Measurements from ENCODE around the gene PLEKHA3. TPM values are rescaled to one million over a fixed set of nuclear protein-coding genes. Genes with fewer than 3 reads are reported as not detected.

Gene PLEKHA3
- total RNA-seq, 1 experiment from 2014 or later = 26.8 TPM

DNA sequence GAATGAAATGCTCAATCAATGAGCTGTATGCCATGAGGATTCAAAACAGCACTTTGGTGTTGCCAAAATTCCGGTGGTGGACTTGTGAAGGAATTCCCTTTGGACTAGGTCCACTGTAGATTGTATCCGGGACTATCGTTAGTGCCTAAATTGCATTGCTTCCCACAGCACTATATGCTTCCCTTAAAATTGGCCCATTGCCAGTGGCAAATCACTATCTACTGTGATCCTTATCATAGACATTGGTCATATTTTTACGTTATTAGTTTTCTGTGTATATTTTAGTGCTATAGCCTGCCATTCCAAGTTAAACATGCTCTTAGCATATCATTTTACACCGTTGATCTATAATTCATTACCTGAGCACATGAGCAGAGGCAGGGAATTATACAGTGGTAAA, 27.4 kb upstream of the PLEKHA3 start:
- no peak overlapping the region for H3K4me3 ChIP-seq (replicated peaks in 1 of 2; ENCODE audit: low read depth in 1 of 2, low read length in 2 of 2)
- H3K9me2 ChIP-seq (ENCODE audit: insufficient read depth) = no peaks in the 10 kb centered on the region
- no peak overlapping the region for H3K4me2 ChIP-seq (ENCODE audit: low read length)
- intact Hi-C loops (cut with micrococcal nuclease) = no loop called here
- ChIA-PET RAD21 (ENCODE audit: low non-redundant PET in 1 of 2, low total read pairs in 2 of 2, uncharacterized antibody in 2 of 2, unreplicated experiment in 2 of 2) (no interaction called here), POLR2A (no interaction called here), CTCF (no interaction called here)
- peaks cover 26% of the 10 kb centered on the region for H3K79me2 ChIP-seq (ENCODE audit: insufficient read depth, low read length)
- no peak overlapping the region for H3K9ac ChIP-seq (ENCODE audit: low read length)
- TF ChIP-seq SP1 (IDR thresholded peaks at IDR 0.05; ENCODE audit: low read depth) = no peak
- TF ChIP-seq ZFX (IDR thresholded peaks at IDR 0.05) = no peak
- no peak for TF ChIP-seq ELF1 (IDR thresholded peaks at IDR 0.05; ENCODE audit: borderline replicate concordance, low read depth)
- no peak for TF ChIP-seq EZH2 (IDR thresholded peaks at IDR 0.05)
- TF ChIP-seq, protein P1, sequence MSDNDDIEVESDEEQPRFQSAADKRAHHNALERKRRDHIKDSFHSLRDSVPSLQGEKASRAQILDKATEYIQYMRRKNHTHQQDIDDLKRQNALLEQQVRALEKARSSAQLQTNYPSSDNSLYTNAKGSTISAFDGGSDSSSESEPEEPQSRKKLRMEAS (IDR thresholded peaks at IDR 0.05) = no peak
- no peak for TF ChIP-seq EGR1 (IDR thresholded peaks at IDR 0.05; ENCODE audit: low read depth)
- TF ChIP-seq, protein P2, sequence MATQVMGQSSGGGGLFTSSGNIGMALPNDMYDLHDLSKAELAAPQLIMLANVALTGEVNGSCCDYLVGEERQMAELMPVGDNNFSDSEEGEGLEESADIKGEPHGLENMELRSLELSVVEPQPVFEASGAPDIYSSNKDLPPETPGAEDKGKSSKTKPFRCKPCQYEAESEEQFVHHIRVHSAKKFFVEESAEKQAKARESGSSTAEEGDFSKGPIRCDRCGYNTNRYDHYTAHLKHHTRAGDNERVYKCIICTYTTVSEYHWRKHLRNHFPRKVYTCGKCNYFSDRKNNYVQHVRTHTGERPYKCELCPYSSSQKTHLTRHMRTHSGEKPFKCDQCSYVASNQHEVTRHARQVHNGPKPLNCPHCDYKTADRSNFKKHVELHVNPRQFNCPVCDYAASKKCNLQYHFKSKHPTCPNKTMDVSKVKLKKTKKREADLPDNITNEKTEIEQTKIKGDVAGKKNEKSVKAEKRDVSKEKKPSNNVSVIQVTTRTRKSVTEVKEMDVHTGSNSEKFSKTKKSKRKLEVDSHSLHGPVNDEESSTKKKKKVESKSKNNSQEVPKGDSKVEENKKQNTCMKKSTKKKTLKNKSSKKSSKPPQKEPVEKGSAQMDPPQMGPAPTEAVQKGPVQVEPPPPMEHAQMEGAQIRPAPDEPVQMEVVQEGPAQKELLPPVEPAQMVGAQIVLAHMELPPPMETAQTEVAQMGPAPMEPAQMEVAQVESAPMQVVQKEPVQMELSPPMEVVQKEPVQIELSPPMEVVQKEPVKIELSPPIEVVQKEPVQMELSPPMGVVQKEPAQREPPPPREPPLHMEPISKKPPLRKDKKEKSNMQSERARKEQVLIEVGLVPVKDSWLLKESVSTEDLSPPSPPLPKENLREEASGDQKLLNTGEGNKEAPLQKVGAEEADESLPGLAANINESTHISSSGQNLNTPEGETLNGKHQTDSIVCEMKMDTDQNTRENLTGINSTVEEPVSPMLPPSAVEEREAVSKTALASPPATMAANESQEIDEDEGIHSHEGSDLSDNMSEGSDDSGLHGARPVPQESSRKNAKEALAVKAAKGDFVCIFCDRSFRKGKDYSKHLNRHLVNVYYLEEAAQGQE (IDR thresholded peaks at IDR 0.05; ENCODE audit: low read depth) = no peak
- DNase-seq (ENCODE audit: low read depth, low spot score) (no peak), ATAC-seq (no peak)
- no peak overlapping the region for H3K27ac ChIP-seq (ENCODE audit: low read depth, low read length)
- no peak overlapping the region for H2AFZ ChIP-seq (ENCODE audit: low read depth, low read length, poor library complexity, severe bottlenecking)
- H4K20me1 ChIP-seq (ENCODE audit: insufficient read depth) = 0 out of 2 replicates have a peak, but pooled peaks cover 5% of the 10 kb centered on the region
- H3K9me3 ChIP-seq (ENCODE audit: control insufficient read depth in 1 of 2, insufficient read depth in 1 of 2, low read depth in 1 of 2, low read length in 2 of 2) = no peaks in the 10 kb centered on the region
- H3K36me3 ChIP-seq (ENCODE audit: control insufficient read depth in 1 of 2, insufficient read depth in 2 of 2, low read length in 2 of 2) = peaks cover 8% of the 10 kb centered on the region in 2 experiments; a peak in 2 of 4 replicates
- no TSS peak for BruUV-seq (replicated peaks)
- H3K4me1 ChIP-seq (ENCODE audit: control insufficient read depth in 1 of 2, insufficient read depth in 2 of 2, low read length in 2 of 2) = peaks cover 12 to 20% of the 10 kb centered on the region in 2 experiments; a peak in 2 of 4 replicates
- H3K27me3 ChIP-seq (ENCODE audit: insufficient read depth, low read length) = no peaks in the 10 kb centered on the region

DNA sequence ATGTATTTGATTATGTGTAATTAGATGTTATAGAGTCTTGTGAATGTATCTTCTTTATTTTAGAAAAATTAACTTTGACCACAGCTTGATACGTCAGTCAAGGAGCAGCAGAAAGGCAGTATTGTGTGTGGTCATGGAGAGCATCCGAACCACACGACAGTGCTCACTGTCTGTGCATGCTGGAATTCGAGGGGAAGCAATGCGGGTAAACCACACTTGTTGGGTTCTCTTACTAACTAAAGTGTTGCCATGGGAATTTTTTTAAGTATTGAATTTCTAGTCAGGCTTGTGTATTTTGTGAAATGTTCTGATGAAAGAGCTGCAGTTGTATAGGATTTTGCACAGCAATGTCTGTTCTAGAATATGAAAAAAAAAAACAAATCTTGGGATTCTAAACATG, 24.3 kb upstream of the PLEKHA3 start:
- ATAC-seq = no peak
- ChIA-PET RAD21 (ENCODE audit: low non-redundant PET in 1 of 2, low total read pairs in 2 of 2, uncharacterized antibody in 2 of 2, unreplicated experiment in 2 of 2) (no interaction called here), CTCF (no interaction called here), POLR2A (no interaction called here)
- no TSS peak for BruUV-seq (replicated peaks)
- DNase-seq (ENCODE audit: low read depth, low spot score) = no peak
- H3K36me3 ChIP-seq (ENCODE audit: control insufficient read depth in 1 of 2, insufficient read depth in 2 of 2, low read length in 2 of 2) = no peaks in the 10 kb centered on the region
- no peaks in the 10 kb centered on the region for H4K20me1 ChIP-seq (ENCODE audit: insufficient read depth)
- no peak overlapping the region for H3K27ac ChIP-seq (ENCODE audit: low read depth, low read length)
- H3K4me3 ChIP-seq (replicated peaks in 1 of 2; ENCODE audit: low read depth in 1 of 2, low read length in 2 of 2) = no peak overlapping the region
- H2AFZ ChIP-seq (ENCODE audit: low read depth, low read length, poor library complexity, severe bottlenecking) = no peak overlapping the region
- no peaks in the 10 kb centered on the region for H3K9me2 ChIP-seq (ENCODE audit: insufficient read depth)
- H3K9me3 ChIP-seq (ENCODE audit: control insufficient read depth in 1 of 2, insufficient read depth in 1 of 2, low read depth in 1 of 2, low read length in 2 of 2) = no peaks in the 10 kb centered on the region
- H3K4me2 ChIP-seq (ENCODE audit: low read length) = no peak overlapping the region
- intact Hi-C loops (cut with micrococcal nuclease) = no loop called here
- peaks cover 4 to 12% of the 10 kb centered on the region in 2 experiments; a peak in 2 of 4 replicates for H3K4me1 ChIP-seq (ENCODE audit: control insufficient read depth in 1 of 2, insufficient read depth in 2 of 2, low read length in 2 of 2)
- H3K9ac ChIP-seq (ENCODE audit: low read length) = no peak overlapping the region
- no peaks in the 10 kb centered on the region for H3K27me3 ChIP-seq (ENCODE audit: insufficient read depth, low read length)
- no peaks in the 10 kb centered on the region for H3K79me2 ChIP-seq (ENCODE audit: insufficient read depth, low read length)
- TF ChIP-seq, protein P2 (IDR thresholded peaks at IDR 0.05; ENCODE audit: low read depth) = no peak
- no peak for TF ChIP-seq POLR2A (IDR thresholded peaks at IDR 0.05; ENCODE audit: borderline replicate concordance, extremely low read depth, insufficient read depth, insufficient read length)
- TF ChIP-seq, protein P1 (IDR thresholded peaks at IDR 0.05) = no peak
- TF ChIP-seq POLR2AphosphoS5 (IDR thresholded peaks at IDR 0.05; ENCODE audit: low read depth, low read length) = no peak
- TF ChIP-seq CBX3 (IDR thresholded peaks at IDR 0.05; ENCODE audit: low read depth) = no peak
- TF ChIP-seq RAD21 (IDR thresholded peaks at IDR 0.05; ENCODE audit: low read depth) = no peak
- TF ChIP-seq YY1 (IDR thresholded peaks at IDR 0.05; ENCODE audit: extremely low read depth, insufficient replicate concordance, low read depth, low read length) = no peak
- no peak for TF ChIP-seq ELF1 (IDR thresholded peaks at IDR 0.05; ENCODE audit: borderline replicate concordance, low read depth)
- no peak for TF ChIP-seq ZFX (IDR thresholded peaks at IDR 0.05)
- TF ChIP-seq SIN3A (IDR thresholded peaks at IDR 0.05; ENCODE audit: low read depth) = no peak
- no peak for TF ChIP-seq EZH2phosphoT487 (IDR thresholded peaks at IDR 0.05; ENCODE audit: borderline replicate concordance)
